Right lobe of liver (tissue), 6 donors: ENCODE data around the gene ZNF687. TPM values are rescaled to one million over a fixed set of nuclear protein-coding genes. Genes with fewer than 3 reads are reported as not detected.
"Not testable (repeated sequence)": the region's sequence is repeated elsewhere in the genome, so short reads cannot be mapped to it uniquely, and the experiment has no call there.

Experiments used
- ATAC-seq, 4 donors: fragments of 200-7000 bp; cut with Tn5 transposase; one replicate each; pipeline ENCODE4 v1.9.1; 2020; ENCODE audit warnings: mild to moderate bottlenecking in 4 of 4, moderate library complexity in 4 of 4
- DNase-seq, 3 donors: peaks; one replicate each; pipeline ENCODE4 v3.0.0-alpha.2; 2020
- H3K27ac ChIP-seq, 3 donors: fragments of 200-600 bp; one replicate each; pipeline ENCODE4 v1.8.0; 2022
- H3K27me3 ChIP-seq, 2 donors: fragments of 200-600 bp; one replicate each; pipeline ENCODE4 v1.8.0; 2022
- H3K36me3 ChIP-seq, 4 donors: fragments of 200-600 bp; sonication (generic) in 1 of 4; one replicate each; pipeline versions ENCODE4 v1.5.1 to v1.8.0; 2017 to 2022; ENCODE audit warnings: control low read depth in 1 of 4
- H3K4me1 ChIP-seq, 4 donors: fragments of 200-600 bp; sonication (generic) in 1 of 4; one replicate each; pipeline versions ENCODE4 v1.5.1 to v1.8.0; 2017 to 2022; ENCODE audit warnings: control low read depth in 1 of 4
- H3K4me3 ChIP-seq, 3 donors: fragments of 200-600 bp; one replicate each; pipeline ENCODE4 v1.8.0; 2022
- H3K9me3 ChIP-seq, 4 donors: fragments of 200-600 bp; sonication (generic) in 1 of 4; one replicate each; pipeline versions ENCODE4 v1.5.1 to v1.8.0; 2017 to 2022; ENCODE audit warnings: control low read depth in 1 of 4
- POLR2A ChIP-seq: fragments of 450-650 bp; IDR thresholded peaks from one replicate; pipeline ENCODE4 v1.6.1; 2017; ENCODE audit warnings: antibody characterized with exemption, mild to moderate bottlenecking
- WGBS: methylation state at CpG from one replicate; pipeline ENCODE4 v1.1.6; 2018; ENCODE audit warnings: low coverage, low lambda C conversion rate; ENCODE audit not compliant: insufficient coverage; ENCODE audit errors: missing lambda C conversion rate; 5-methylcytosine and 5-hydroxymethylcytosine counted together
- intact Hi-C, 2 donors: fragments of 100-400 bp; cut with DNase I; formaldehyde crosslinking; loops; one replicate each; pipeline versions ENCODE4 v1.11.2 to v1.14.1; 2022
- total RNA-seq, 6 experiments: library from RNA; depleted of rRNA in 2 of 6; stranded (reverse); fragments of >200 nt in 2 of 6; fragmentation: NEBNext Ultra II Directional in 3 of 6; extraction: Animal tissue kit (Norgen Biotek cat#: 25700) in 3 of 6; gene quantifications; one replicate each; pipeline versions ENCODE4 v1.1.0 to v1.2.4, GENCODE V29; 2016 to 2023
- TF ChIP-seq, protein P1 (sequence below), 4 donors: fragments of 200-600 bp in 3 of 4; fragments of 450-650 bp in 1 of 4; IDR thresholded peaks; one replicate each; pipeline versions ENCODE4 v1.5.1 to v1.8.0; 2016 to 2022; ENCODE audit warnings: antibody characterized with exemption in 4 of 4, mild to moderate bottlenecking in 2 of 4
- donor health status: DM: no; HTN: yes; CAD: no.
- donor health status: DM: no; HTN: no; CAD: no.
- donor health status: DM: no; HTN: no; CAD: no.
- donor health status: DM: no; HTN: yes; CAD: no.
- donor health status: DM: no; HTN: yes; CAD: no.

The ZNF687 gene
- total RNA-seq, 6 experiments from 2014 or later = 7.6 to 14.2 (median 10.1) TPM

- DNase-seq = peak in 2 of 3 donors; percentile 82 to 87
Observed at GRCh38 chr1:151266315-151266714, 15.8 kb upstream of the ZNF687 start.

GRCh38 chr1:151266821-151267220, 15.3 kb upstream of the ZNF687 start:
- ATAC-seq = no peak
- Histone ChIP-seq H3K4me1 (peaks cover 0 to 22% (median 7%) of the 10 kb centered on the region in 4 donors), H3K27me3 (no peaks in the 10 kb centered on the region), H3K27ac (no peak overlapping the region), H3K4me3 (no peak overlapping the region), H3K9me3 (no peaks in the 10 kb centered on the region), H3K36me3 (peaks cover 0 to 66% (median 19%) of the 10 kb centered on the region in 4 donors)
- DNase-seq = no peak
- TF ChIP-seq, protein P1, sequence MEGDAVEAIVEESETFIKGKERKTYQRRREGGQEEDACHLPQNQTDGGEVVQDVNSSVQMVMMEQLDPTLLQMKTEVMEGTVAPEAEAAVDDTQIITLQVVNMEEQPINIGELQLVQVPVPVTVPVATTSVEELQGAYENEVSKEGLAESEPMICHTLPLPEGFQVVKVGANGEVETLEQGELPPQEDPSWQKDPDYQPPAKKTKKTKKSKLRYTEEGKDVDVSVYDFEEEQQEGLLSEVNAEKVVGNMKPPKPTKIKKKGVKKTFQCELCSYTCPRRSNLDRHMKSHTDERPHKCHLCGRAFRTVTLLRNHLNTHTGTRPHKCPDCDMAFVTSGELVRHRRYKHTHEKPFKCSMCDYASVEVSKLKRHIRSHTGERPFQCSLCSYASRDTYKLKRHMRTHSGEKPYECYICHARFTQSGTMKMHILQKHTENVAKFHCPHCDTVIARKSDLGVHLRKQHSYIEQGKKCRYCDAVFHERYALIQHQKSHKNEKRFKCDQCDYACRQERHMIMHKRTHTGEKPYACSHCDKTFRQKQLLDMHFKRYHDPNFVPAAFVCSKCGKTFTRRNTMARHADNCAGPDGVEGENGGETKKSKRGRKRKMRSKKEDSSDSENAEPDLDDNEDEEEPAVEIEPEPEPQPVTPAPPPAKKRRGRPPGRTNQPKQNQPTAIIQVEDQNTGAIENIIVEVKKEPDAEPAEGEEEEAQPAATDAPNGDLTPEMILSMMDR (IDR thresholded peaks at IDR 0.05) = no peak
- TF ChIP-seq POLR2A = no peak
- intact Hi-C loops = no loop called here
- WGBS = 75% methylated on average over 6 of the region's 8 CpGs

More at GRCh38 chr1:151266315-151266714, 15.8 kb upstream of the ZNF687 start:
- H3K4me1 ChIP-seq = peaks cover 0 to 22% (median 7%) of the 10 kb centered on the region in 4 donors
- H3K36me3 ChIP-seq = peaks cover 0 to 66% (median 19%) of the 10 kb centered on the region in 4 donors
- ATAC-seq = peak; percentile 55 to 87 (median 70)
- TF ChIP-seq, protein P1 (IDR thresholded peaks at IDR 0.05) = no peak
- no peak for TF ChIP-seq POLR2A
- no peaks in the 10 kb centered on the region for H3K9me3 ChIP-seq
- intact Hi-C loops = no loop called here
- peak overlapping the region in 2 of 3 donors; percentile 46 to 80 for H3K27ac ChIP-seq
- H3K27me3 ChIP-seq = no peaks in the 10 kb centered on the region
- H3K4me3 ChIP-seq = no peak overlapping the region
- WGBS = 17% methylated on average over 1 of the region's 3 CpGs

GRCh38 chr1:151267760-151268159, 14.3 kb upstream of the ZNF687 start:
- peaks cover 0 to 56% (median 17%) of the 10 kb centered on the region in 4 donors for H3K36me3 ChIP-seq
- intact Hi-C loops = no loop called here
- peaks cover 0 to 22% (median 7%) of the 10 kb centered on the region in 4 donors for H3K4me1 ChIP-seq
- DNase-seq (no peak), ATAC-seq (no peak)
- no peak overlapping the region for H3K4me3 ChIP-seq
- H3K27ac ChIP-seq = no peak overlapping the region
- no peaks in the 10 kb centered on the region for H3K27me3 ChIP-seq
- H3K9me3 ChIP-seq = no peaks in the 10 kb centered on the region
- no peak for TF ChIP-seq POLR2A
- TF ChIP-seq, protein P1 (IDR thresholded peaks at IDR 0.05) = no peak
- 68% methylated on average over 4 of the region's 4 CpGs for WGBS

- Histone ChIP-seq H3K4me1 (no peaks in the 10 kb centered on the region), H3K27ac (no peak overlapping the region), H3K9me3 (no peaks in the 10 kb centered on the region), H3K27me3 (no peaks in the 10 kb centered on the region), H3K36me3 (peaks cover 0 to 5% (median 1%) of the 10 kb centered on the region in 4 donors), H3K4me3 (no peak overlapping the region)
- TF ChIP-seq POLR2A = no peak
- TF ChIP-seq, protein P1 (IDR thresholded peaks at IDR 0.05) = no peak
- no peak for DNase-seq
- WGBS = 57% methylated on average over 2 of the region's 3 CpGs
- peak in 2 of 4 donors; percentile 13 to 16 for ATAC-seq
- intact Hi-C loops = loop anchor here in 1 of 2 donors (10.0 kb wide), 1 partner anchor 79 kb away; the partner anchor contains the start of genes PIP5K1A and VPS72
Observed at GRCh38 chr1:151273924-151274466, 8.1 kb upstream of the ZNF687 start.

- intact Hi-C loops = loop anchor here in 1 of 2 donors (10.0 kb wide), 1 partner anchor 81 kb away; the partner anchor contains the start of genes PIP5K1A and VPS72
- not testable (repeated sequence) for H3K27me3 ChIP-seq, H3K27ac ChIP-seq, H3K9me3 ChIP-seq, H3K4me3 ChIP-seq, H3K36me3 ChIP-seq, DNase-seq, H3K4me1 ChIP-seq, ATAC-seq
- 42% methylated on average over 2 of the region's 5 CpGs for whole genome bisulfite sequencing
Observed at GRCh38 chr1:151275341-151275740, 6.8 kb upstream of the ZNF687 start.
